HepG2 (cell line): ENCODE results near the gene CYP27A1. TPM values are rescaled to one million over a fixed set of nuclear protein-coding genes. Genes with fewer than 3 reads are reported as not detected.

Source experiments
- AGO1 ChIP-seq: fragments of 200-400 bp; formaldehyde crosslinking; IDR thresholded peaks from 2 replicates; pipeline ENCODE4 v1.6.1; 2017; ENCODE audit warnings: mild to moderate bottlenecking, low read depth, low read length, moderate library complexity; ENCODE audit not compliant: poor library complexity, severe bottlenecking
- ESRRA ChIP-seq: sonication (generic); formaldehyde crosslinking; IDR thresholded peaks from 2 replicates; pipeline ENCODE4 v1.5.1; 2020; ENCODE audit warnings: mild to moderate bottlenecking, low read depth, missing genetic modification reagents
- IRX3 ChIP-seq: sonication (generic); formaldehyde crosslinking; IDR thresholded peaks from 2 replicates; pipeline ENCODE4 v1.8.1; 2023; ENCODE audit warnings: mild to moderate bottlenecking, low read depth, missing genetic modification reagents, borderline replicate concordance
- KDM4B ChIP-seq: sonication (generic); formaldehyde crosslinking; IDR thresholded peaks from 2 replicates; pipeline ENCODE4 v1.4.0; 2020; ENCODE audit warnings: missing genetic modification reagents
- KLF15 ChIP-seq: sonication (generic); formaldehyde crosslinking; IDR thresholded peaks from 2 replicates; pipeline ENCODE4 v1.8.1; 2023; ENCODE audit warnings: borderline replicate concordance, mild to moderate bottlenecking, inconsistent platforms, missing genetic modification reagents, mixed read lengths
- MYNN ChIP-seq: sonication (generic); formaldehyde crosslinking; IDR thresholded peaks from 2 replicates; pipeline ENCODE4 v1.4.0; 2020; ENCODE audit warnings: mild to moderate bottlenecking, low read depth, missing genetic modification reagents
- MZF1 ChIP-seq: sonication (generic); formaldehyde crosslinking; IDR thresholded peaks from 2 replicates; pipeline ENCODE4 v1.8.1; 2023; ENCODE audit warnings: mild to moderate bottlenecking, missing genetic modification reagents, borderline replicate concordance
- NFIB ChIP-seq: sonication (generic); formaldehyde crosslinking; IDR thresholded peaks from 2 replicates; pipeline ENCODE4 v1.9.0; 2021; ENCODE audit warnings: missing genetic modification reagents, mild to moderate bottlenecking, borderline replicate concordance
- NR2C2 ChIP-seq: sonication (generic); formaldehyde crosslinking; IDR thresholded peaks from 2 replicates; pipeline ENCODE4 v1.4.0; 2020; ENCODE audit warnings: missing genetic modification reagents, mild to moderate bottlenecking, moderate library complexity, borderline replicate concordance
- SAP130 ChIP-seq: IDR thresholded peaks from 2 replicates; pipeline ENCODE4 v1.6.1; 2016; ENCODE audit warnings: low read depth
- SMARCE1 ChIP-seq: fragments of 450-650 bp; IDR thresholded peaks from 2 replicates; pipeline ENCODE4 v1.6.1; 2017; ENCODE audit warnings: borderline replicate concordance
- TBX3 ChIP-seq: fragments of 450-650 bp; IDR thresholded peaks from 2 replicates; pipeline ENCODE4 v1.6.1; 2017; ENCODE audit warnings: antibody characterized with exemption, mild to moderate bottlenecking, inconsistent platforms, borderline replicate concordance
- TGIF2 ChIP-seq: IDR thresholded peaks from 2 replicates; pipeline ENCODE4 v1.6.1; 2016; ENCODE audit warnings: control low read depth, missing compliant biosample characterization
- ZBTB21 ChIP-seq: sonication (generic); formaldehyde crosslinking; IDR thresholded peaks from 2 replicates; pipeline ENCODE4 v1.4.0; 2020; ENCODE audit warnings: missing genetic modification reagents
- ZNF350 ChIP-seq: sonication (generic); formaldehyde crosslinking; IDR thresholded peaks from 2 replicates; pipeline ENCODE4 v1.4.0; 2020; ENCODE audit warnings: mild to moderate bottlenecking, low read depth, missing genetic modification reagents, borderline replicate concordance
- ZNF557 ChIP-seq: sonication (generic); formaldehyde crosslinking; IDR thresholded peaks from 2 replicates; pipeline ENCODE4 v1.4.0; 2020; ENCODE audit warnings: missing genetic modification reagents
- ZNF567 ChIP-seq: sonication (generic); formaldehyde crosslinking; IDR thresholded peaks from 2 replicates; pipeline ENCODE4 v1.8.1; 2023; ENCODE audit warnings: mild to moderate bottlenecking, missing genetic modification reagents, borderline replicate concordance
- ZNF570 ChIP-seq: sonication (generic); formaldehyde crosslinking; IDR thresholded peaks from 2 replicates; pipeline ENCODE4 v1.4.0; 2020; ENCODE audit warnings: mild to moderate bottlenecking, missing genetic modification reagents, borderline replicate concordance
- polyA plus RNA-seq, 8 experiments: library from polyadenylated mRNA; depleted of rRNA in 3 of 8; stranded (reverse) in 7 of 8; unstranded in 1 of 8; fragments of >200 nt; fragmentation: Illumina TruSeq in 4 of 8; extraction: Trizol in 4 of 8; gene quantifications; 2 replicates each; pipeline versions ENCODE4 v1.2.1 to v1.2.3, GENCODE V29; 2011 to 2016; ENCODE audit warnings: low read depth in 4 of 8, missing spikeins in 1 of 8, mixed read lengths in 1 of 8; ENCODE audit not compliant: insufficient read depth in 1 of 8
- total RNA-seq, 5 experiments: library from RNA; depleted of rRNA; stranded (reverse); fragments of >200 nt; fragmentation: Illumina TruSeq; extraction: Trizol; gene quantifications; 2 replicates each; pipeline ENCODE4 v1.2.3, GENCODE V29; 2016; ENCODE audit warnings: low read depth in 1 of 5
- TF ChIP-seq, protein P1 (sequence below): sonication (generic); formaldehyde crosslinking; IDR thresholded peaks from 2 replicates; pipeline ENCODE4 v1.4.0; 2020; ENCODE audit warnings: missing genetic modification reagents, mild to moderate bottlenecking, borderline replicate concordance
- TF ChIP-seq, protein P2 (sequence below): IDR thresholded peaks from 2 replicates; pipeline ENCODE4 v1.6.1; 2016; ENCODE audit warnings: missing compliant biosample characterization, missing genetic modification reagents, borderline replicate concordance
- TF ChIP-seq, protein P3 (sequence below): sonication (generic); formaldehyde crosslinking; IDR thresholded peaks from 2 replicates; pipeline ENCODE4 v1.8.1; 2023; ENCODE audit warnings: missing genetic modification reagents, inconsistent platforms, borderline replicate concordance
- TF ChIP-seq, protein P4 (sequence below): sonication (generic); formaldehyde crosslinking; IDR thresholded peaks from 2 replicates; pipeline ENCODE4 v1.5.1; 2020; ENCODE audit warnings: mild to moderate bottlenecking, missing genetic modification reagents, moderate library complexity
- TF ChIP-seq, protein P5 (sequence below): sonication (generic); formaldehyde crosslinking; IDR thresholded peaks from 2 replicates; pipeline ENCODE4 v1.4.0; 2020; ENCODE audit warnings: missing genetic modification reagents
- TF ChIP-seq, protein P6 (sequence below): sonication (generic); formaldehyde crosslinking; IDR thresholded peaks from 2 replicates; pipeline ENCODE4 v1.5.0; 2020; ENCODE audit warnings: missing genetic modification reagents, mild to moderate bottlenecking, borderline replicate concordance

Gene CYP27A1
- total and polyA plus RNA-seq, 2 of the 13 experiments (the other 11 are each of a cell fraction or from before 2014, with no cell fraction given) = 157 to 266 TPM

DNA sequence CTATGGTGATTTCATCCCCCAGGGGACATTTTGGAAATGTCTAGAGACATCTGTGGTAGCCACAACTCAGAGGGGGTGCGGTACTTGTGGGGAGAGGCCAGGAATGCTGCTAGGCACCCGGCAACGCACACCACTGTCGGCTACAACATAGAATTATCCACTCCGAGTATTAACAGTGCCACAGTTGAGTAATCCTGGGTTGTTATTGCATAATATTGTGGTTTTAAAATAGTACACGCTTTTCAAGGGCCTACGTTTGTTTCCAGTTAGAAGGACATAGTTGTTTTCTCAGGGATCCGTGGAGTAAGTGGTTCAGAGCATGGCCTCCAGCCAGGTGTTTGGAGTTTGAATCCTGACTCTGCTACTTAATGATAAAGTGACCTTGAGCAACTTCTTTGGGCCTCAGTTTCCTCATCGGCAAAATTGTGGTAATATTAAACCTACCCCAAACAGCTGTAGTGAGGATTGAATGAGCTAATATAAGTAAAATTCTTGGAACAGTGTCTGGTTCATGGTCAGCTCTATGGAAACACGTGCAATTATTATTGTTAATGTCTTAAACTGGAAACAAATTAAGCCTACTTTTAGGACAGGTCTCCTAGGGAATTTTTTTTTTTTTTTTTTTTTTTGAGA, 24.5 kb downstream of the CYP27A1 start (continued):
- TF ChIP-seq, protein P1, sequence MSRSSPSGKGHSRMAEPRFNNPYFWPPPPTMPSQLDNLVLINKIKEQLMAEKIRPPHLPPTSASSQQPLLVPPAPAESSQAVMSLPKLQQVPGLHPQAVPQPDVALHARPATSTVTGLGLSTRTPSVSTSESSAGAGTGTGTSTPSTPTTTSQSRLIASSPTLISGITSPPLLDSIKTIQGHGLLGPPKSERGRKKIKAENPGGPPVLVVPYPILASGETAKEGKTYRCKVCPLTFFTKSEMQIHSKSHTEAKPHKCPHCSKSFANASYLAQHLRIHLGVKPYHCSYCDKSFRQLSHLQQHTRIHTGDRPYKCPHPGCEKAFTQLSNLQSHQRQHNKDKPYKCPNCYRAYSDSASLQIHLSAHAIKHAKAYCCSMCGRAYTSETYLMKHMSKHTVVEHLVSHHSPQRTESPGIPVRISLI = peak; percentile 33; the same call in 1 of the 2 replicates
- TF ChIP-seq ESRRA = 0 out of 2 replicates have a peak, but pooled peaks have one; percentile 42
- peak; percentile 89 for TF ChIP-seq SAP130 (CRISPR knock-in tag)
- TF ChIP-seq AGO1 = no peak
- TF ChIP-seq, protein P2, sequence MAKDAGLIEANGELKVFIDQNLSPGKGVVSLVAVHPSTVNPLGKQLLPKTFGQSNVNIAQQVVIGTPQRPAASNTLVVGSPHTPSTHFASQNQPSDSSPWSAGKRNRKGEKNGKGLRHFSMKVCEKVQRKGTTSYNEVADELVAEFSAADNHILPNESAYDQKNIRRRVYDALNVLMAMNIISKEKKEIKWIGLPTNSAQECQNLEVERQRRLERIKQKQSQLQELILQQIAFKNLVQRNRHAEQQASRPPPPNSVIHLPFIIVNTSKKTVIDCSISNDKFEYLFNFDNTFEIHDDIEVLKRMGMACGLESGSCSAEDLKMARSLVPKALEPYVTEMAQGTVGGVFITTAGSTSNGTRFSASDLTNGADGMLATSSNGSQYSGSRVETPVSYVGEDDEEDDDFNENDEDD = peak; percentile 54
- TF ChIP-seq, protein P3, sequence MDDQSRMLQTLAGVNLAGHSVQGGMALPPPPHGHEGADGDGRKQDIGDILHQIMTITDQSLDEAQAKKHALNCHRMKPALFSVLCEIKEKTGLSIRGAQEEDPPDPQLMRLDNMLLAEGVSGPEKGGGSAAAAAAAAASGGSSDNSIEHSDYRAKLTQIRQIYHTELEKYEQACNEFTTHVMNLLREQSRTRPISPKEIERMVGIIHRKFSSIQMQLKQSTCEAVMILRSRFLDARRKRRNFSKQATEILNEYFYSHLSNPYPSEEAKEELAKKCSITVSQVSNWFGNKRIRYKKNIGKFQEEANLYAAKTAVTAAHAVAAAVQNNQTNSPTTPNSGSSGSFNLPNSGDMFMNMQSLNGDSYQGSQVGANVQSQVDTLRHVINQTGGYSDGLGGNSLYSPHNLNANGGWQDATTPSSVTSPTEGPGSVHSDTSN (CRISPR knock-in tag) = no peak
- TF ChIP-seq, protein P4, sequence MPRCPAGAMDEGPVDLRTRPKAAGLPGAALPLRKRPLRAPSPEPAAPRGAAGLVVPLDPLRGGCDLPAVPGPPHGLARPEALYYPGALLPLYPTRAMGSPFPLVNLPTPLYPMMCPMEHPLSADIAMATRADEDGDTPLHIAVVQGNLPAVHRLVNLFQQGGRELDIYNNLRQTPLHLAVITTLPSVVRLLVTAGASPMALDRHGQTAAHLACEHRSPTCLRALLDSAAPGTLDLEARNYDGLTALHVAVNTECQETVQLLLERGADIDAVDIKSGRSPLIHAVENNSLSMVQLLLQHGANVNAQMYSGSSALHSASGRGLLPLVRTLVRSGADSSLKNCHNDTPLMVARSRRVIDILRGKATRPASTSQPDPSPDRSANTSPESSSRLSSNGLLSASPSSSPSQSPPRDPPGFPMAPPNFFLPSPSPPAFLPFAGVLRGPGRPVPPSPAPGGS (CRISPR knock-in tag) = no peak
- TF ChIP-seq KLF15 (CRISPR knock-in tag) = no peak
- no peak for TF ChIP-seq IRX3
- TF ChIP-seq ZNF570 (CRISPR knock-in tag) = no peak
- TF ChIP-seq TBX3 = no peak
- TF ChIP-seq ZBTB21 = no peak
- TF ChIP-seq NR2C2 (CRISPR knock-in tag) = peak; percentile 57; the same call in 1 of the 2 replicates
- no peak for TF ChIP-seq NFIB
- no peak for TF ChIP-seq ZNF567
- TF ChIP-seq, protein P5, sequence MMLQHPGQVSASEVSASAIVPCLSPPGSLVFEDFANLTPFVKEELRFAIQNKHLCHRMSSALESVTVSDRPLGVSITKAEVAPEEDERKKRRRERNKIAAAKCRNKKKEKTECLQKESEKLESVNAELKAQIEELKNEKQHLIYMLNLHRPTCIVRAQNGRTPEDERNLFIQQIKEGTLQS (CRISPR knock-in tag) = no peak
- 0 out of 2 replicates have a peak, but pooled peaks have one; percentile 45 for TF ChIP-seq TGIF2 (CRISPR knock-in tag)
- TF ChIP-seq ZNF557 (CRISPR knock-in tag) = peak; percentile 87; the same call in 1 of the 2 replicates
- TF ChIP-seq, protein P6, sequence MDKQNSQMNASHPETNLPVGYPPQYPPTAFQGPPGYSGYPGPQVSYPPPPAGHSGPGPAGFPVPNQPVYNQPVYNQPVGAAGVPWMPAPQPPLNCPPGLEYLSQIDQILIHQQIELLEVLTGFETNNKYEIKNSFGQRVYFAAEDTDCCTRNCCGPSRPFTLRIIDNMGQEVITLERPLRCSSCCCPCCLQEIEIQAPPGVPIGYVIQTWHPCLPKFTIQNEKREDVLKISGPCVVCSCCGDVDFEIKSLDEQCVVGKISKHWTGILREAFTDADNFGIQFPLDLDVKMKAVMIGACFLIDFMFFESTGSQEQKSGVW (CRISPR knock-in tag) = no peak
- no peak for TF ChIP-seq MZF1 (CRISPR knock-in tag)
- TF ChIP-seq MYNN (CRISPR knock-in tag) = no peak
- peak; percentile 63; the same call in 1 of the 2 replicates for TF ChIP-seq KDM4B (CRISPR knock-in tag)
- TF ChIP-seq ZNF350 (CRISPR knock-in tag) = peak; percentile 57; the same call in 1 of the 2 replicates
- TF ChIP-seq SMARCE1 = no peak
